GM12878 (cell line): Measurements from ENCODE around the gene SLC6A11.

Source experiments
- CTCF ChIP-seq, 3 experiments: IDR thresholded peaks in 2 of 3; conservative IDR thresholded peaks in 1 of 3; 2 replicates each; pipeline ENCODE4 v1.5.1; 2011; ENCODE audit warnings: low read depth in 3 of 3, low read length in 3 of 3, mild to moderate bottlenecking in 3 of 3, control low read depth in 2 of 3, moderate library complexity in 2 of 3, inconsistent platforms in 1 of 3, mixed read lengths in 1 of 3; ENCODE audit not compliant: control insufficient read depth in 2 of 3, insufficient read depth in 1 of 3; ENCODE audit errors: extremely low read depth in 1 of 3
- EED ChIP-seq: sonication (generic); IDR thresholded peaks from 2 replicates; pipeline ENCODE4 v1.6.1; 2016; ENCODE audit warnings: antibody characterized with exemption, low read depth
- FOS ChIP-seq: IDR thresholded peaks from 3 replicates; pipeline ENCODE4 v1.6.1; 2011; ENCODE audit warnings: borderline replicate concordance; ENCODE audit not compliant: insufficient read length; ENCODE audit errors: extremely low read depth
- NRF1 ChIP-seq: conservative IDR thresholded peaks from 2 replicates; pipeline ENCODE4 v1.6.1; 2011; ENCODE audit warnings: mild to moderate bottlenecking, low read depth, low read length, improper control_type of control experiment
- SKIL ChIP-seq: fragments of 450-650 bp; IDR thresholded peaks from 2 replicates; pipeline ENCODE4 v1.6.1; 2017; ENCODE audit warnings: mild to moderate bottlenecking, low read depth, inconsistent platforms; ENCODE audit not compliant: poor library complexity, severe bottlenecking

- TF ChIP-seq NRF1, result no peak
- TF ChIP-seq FOS, result no peak
- no peak for TF ChIP-seq CTCF (IDR thresholded peaks at IDR 0.05 in 2 of 3, conservative IDR thresholded peaks at IDR 0.05 in 1 of 3; ENCODE audit: control insufficient read depth in 2 of 3, extremely low read depth in 1 of 3, insufficient read depth in 1 of 3, low read depth in 3 of 3, low read length in 3 of 3)
- no peak for TF ChIP-seq EED
- no peak for TF ChIP-seq SKIL
Observed at GRCh38 chr3:10774825-10775224, 41.2 kb upstream of the SLC6A11 start.
